Hepatocyte (in vitro differentiated cells): Measurements from ENCODE around the gene MADD. TPM values are rescaled to one million over a fixed set of nuclear protein-coding genes. Genes with fewer than 3 reads are reported as not detected.

ENCODE experiments used
- DNase-seq: peaks from one replicate; pipeline ENCODE4 v3.0.0-alpha.2; 2016; ENCODE audit warnings: low spot score
- H2AFZ ChIP-seq: fragments of 200-600 bp; sonication (generic); 2 replicates; pipeline ENCODE4 v1.6.0; 2016; ENCODE audit warnings: antibody characterized with exemption, mild to moderate bottlenecking
- H3K27ac ChIP-seq: fragments of 200-600 bp; sonication (generic); 2 replicates; pipeline ENCODE4 v1.5.1; 2016; ENCODE audit warnings: mild to moderate bottlenecking
- H3K27me3 ChIP-seq: fragments of 200-600 bp; sonication (generic); 2 replicates; pipeline ENCODE4 v1.6.1; 2016
- H3K36me3 ChIP-seq: fragments of 200-600 bp; sonication (generic); replicated peaks from 2 replicates; pipeline ENCODE4 v1.5.1; 2016; ENCODE audit warnings: low read depth; ENCODE audit not compliant: insufficient read depth
- H3K4me1 ChIP-seq: fragments of 200-600 bp; sonication (generic); 2 replicates; pipeline ENCODE4 v1.5.1; 2016; ENCODE audit warnings: mild to moderate bottlenecking, moderate library complexity; ENCODE audit not compliant: insufficient read depth
- H3K4me2 ChIP-seq: fragments of 200-600 bp; sonication (generic); 2 replicates; pipeline ENCODE4 v1.6.0; 2016
- H3K4me3 ChIP-seq: fragments of 200-600 bp; sonication (generic); 2 replicates; pipeline ENCODE4 v1.5.1; 2016; ENCODE audit warnings: mild to moderate bottlenecking
- H3K79me2 ChIP-seq: fragments of 200-600 bp; sonication (generic); 2 replicates; pipeline ENCODE4 v1.6.0; 2017; ENCODE audit warnings: mild to moderate bottlenecking
- H3K9me2 ChIP-seq: fragments of 200-600 bp; sonication (generic); replicated peaks from 2 replicates; pipeline ENCODE4 v1.6.0; 2017; ENCODE audit warnings: mild to moderate bottlenecking; ENCODE audit not compliant: insufficient read depth
- H3K9me3 ChIP-seq: fragments of 200-600 bp; sonication (generic); 2 replicates; pipeline ENCODE4 v1.5.1; 2016; ENCODE audit warnings: low read depth, mild to moderate bottlenecking
- H4K20me1 ChIP-seq: fragments of 200-600 bp; sonication (generic); 2 replicates; pipeline ENCODE4 v1.6.0; 2016; ENCODE audit warnings: mild to moderate bottlenecking; ENCODE audit not compliant: insufficient read depth, poor library complexity, severe bottlenecking
- EZH2 ChIP-seq: fragments of 200-600 bp; sonication (generic); IDR thresholded peaks from 2 replicates; pipeline ENCODE4 v1.6.1; 2016; ENCODE audit warnings: antibody characterized with exemption, mild to moderate bottlenecking, borderline replicate concordance
- EZH2phosphoT487 ChIP-seq: fragments of 200-600 bp; sonication (generic); IDR thresholded peaks from one replicate; pipeline ENCODE4 v1.6.1; 2018; ENCODE audit warnings: antibody characterized with exemption, mild to moderate bottlenecking, low read depth, moderate library complexity; ENCODE audit not compliant: unreplicated experiment, severe bottlenecking
- WGBS: methylation state at CpG from one replicate; pipeline ENCODE4 v1.1.6; 2016; ENCODE audit warnings: low lambda C conversion rate; ENCODE audit errors: missing lambda C conversion rate; 5-methylcytosine and 5-hydroxymethylcytosine counted together
- polyA plus RNA-seq: library from polyadenylated mRNA; unstranded; fragments of >200 nt; fragmentation: Nextera tagmentation; extraction: Ambion mirVana; gene quantifications from 2 replicates; pipeline ENCODE4 v1.2.1, GENCODE V29; 2016
- total RNA-seq: library from RNA; depleted of rRNA; stranded (reverse); fragments of >200 nt; gene quantifications from 2 replicates; pipeline ENCODE4 v1.2.3, GENCODE V29; 2014
- TF ChIP-seq, protein P1 (sequence below): fragments of 200-600 bp; sonication (generic); IDR thresholded peaks from 2 replicates; pipeline ENCODE4 v1.5.1; 2016; ENCODE audit warnings: antibody characterized with exemption, mild to moderate bottlenecking; ENCODE audit not compliant: poor library complexity

Gene MADD
- total and polyA plus RNA-seq, 2 experiments from 2014 or later, result 17.6 to 19.1 TPM

- peaks cover 33% of the 10 kb centered on the region for H3K79me2 ChIP-seq
- no peak overlapping the region for H2AFZ ChIP-seq
- no peak for DNase-seq
- no peak overlapping the region for H3K4me3 ChIP-seq
- H4K20me1 ChIP-seq, result peaks cover 19% of the 10 kb centered on the region
- no peak overlapping the region for H3K27ac ChIP-seq
- H3K4me1 ChIP-seq, result no peaks in the 10 kb centered on the region
- no peaks in the 10 kb centered on the region for H3K36me3 ChIP-seq
- no peaks in the 10 kb centered on the region for H3K27me3 ChIP-seq
- no peak overlapping the region for H3K4me2 ChIP-seq
- no peaks in the 10 kb centered on the region for H3K9me3 ChIP-seq
- no peaks in the 10 kb centered on the region for H3K9me2 ChIP-seq
- WGBS, result 85% methylated on average over 3 of the region's 3 CpGs
- TF ChIP-seq EZH2, result no peak
- no peak for TF ChIP-seq EZH2phosphoT487
- TF ChIP-seq, protein P1, sequence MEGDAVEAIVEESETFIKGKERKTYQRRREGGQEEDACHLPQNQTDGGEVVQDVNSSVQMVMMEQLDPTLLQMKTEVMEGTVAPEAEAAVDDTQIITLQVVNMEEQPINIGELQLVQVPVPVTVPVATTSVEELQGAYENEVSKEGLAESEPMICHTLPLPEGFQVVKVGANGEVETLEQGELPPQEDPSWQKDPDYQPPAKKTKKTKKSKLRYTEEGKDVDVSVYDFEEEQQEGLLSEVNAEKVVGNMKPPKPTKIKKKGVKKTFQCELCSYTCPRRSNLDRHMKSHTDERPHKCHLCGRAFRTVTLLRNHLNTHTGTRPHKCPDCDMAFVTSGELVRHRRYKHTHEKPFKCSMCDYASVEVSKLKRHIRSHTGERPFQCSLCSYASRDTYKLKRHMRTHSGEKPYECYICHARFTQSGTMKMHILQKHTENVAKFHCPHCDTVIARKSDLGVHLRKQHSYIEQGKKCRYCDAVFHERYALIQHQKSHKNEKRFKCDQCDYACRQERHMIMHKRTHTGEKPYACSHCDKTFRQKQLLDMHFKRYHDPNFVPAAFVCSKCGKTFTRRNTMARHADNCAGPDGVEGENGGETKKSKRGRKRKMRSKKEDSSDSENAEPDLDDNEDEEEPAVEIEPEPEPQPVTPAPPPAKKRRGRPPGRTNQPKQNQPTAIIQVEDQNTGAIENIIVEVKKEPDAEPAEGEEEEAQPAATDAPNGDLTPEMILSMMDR, result no peak
Observed at GRCh38 chr11:47278058-47278457, 8.1 kb downstream of the MADD start.

DNA sequence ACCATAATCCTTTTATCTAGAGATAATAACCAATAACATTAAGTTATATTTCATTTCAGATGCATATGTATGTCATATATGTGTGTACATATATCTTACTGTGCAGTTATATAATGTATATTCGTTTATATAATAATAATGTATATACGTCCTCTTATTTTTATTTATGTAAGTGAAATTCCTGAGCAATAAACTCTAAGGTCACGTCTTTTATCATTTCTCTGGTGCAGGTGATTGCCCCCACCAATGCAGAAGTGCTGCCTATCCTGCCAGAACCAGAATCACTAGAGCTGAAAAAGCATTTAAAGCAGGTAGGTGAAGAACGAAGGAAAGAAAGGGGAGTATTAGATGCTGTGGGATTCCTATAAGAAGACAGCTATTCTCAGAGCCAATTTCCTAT, 8.8 kb downstream of the MADD start:
- no peak overlapping the region for H3K27ac ChIP-seq
- no peaks in the 10 kb centered on the region for H3K4me1 ChIP-seq
- H3K9me2 ChIP-seq, result no peaks in the 10 kb centered on the region
- DNase-seq, result no peak
- TF ChIP-seq EZH2phosphoT487 (no peak), EZH2 (no peak)
- TF ChIP-seq, protein P1, result no peak
- no peak overlapping the region for H2AFZ ChIP-seq
- no peak overlapping the region for H3K4me2 ChIP-seq
- H3K79me2 ChIP-seq, result peaks cover 26% of the 10 kb centered on the region
- H3K4me3 ChIP-seq, result no peak overlapping the region
- H3K27me3 ChIP-seq, result no peaks in the 10 kb centered on the region
- H4K20me1 ChIP-seq, result peaks cover 12% of the 10 kb centered on the region
- H3K9me3 ChIP-seq, result no peaks in the 10 kb centered on the region
- no peaks in the 10 kb centered on the region for H3K36me3 ChIP-seq
- WGBS, result 96% methylated on average over 4 of the region's 4 CpGs

GRCh38 chr11:47280099-47280498, 10.2 kb downstream of the MADD start:
- Histone ChIP-seq H3K4me3 (no peak overlapping the region), H2AFZ (no peak overlapping the region), H3K4me2 (no peak overlapping the region), H3K36me3 (no peaks in the 10 kb centered on the region), H3K9me3 (no peaks in the 10 kb centered on the region), H3K9me2 (no peaks in the 10 kb centered on the region), H4K20me1 (no peaks in the 10 kb centered on the region), H3K27me3 (no peaks in the 10 kb centered on the region), H3K27ac (no peak overlapping the region), H3K4me1 (no peaks in the 10 kb centered on the region), H3K79me2 (peaks cover 13% of the 10 kb centered on the region)
- DNase-seq, result no peak
- no peak for TF ChIP-seq EZH2
- TF ChIP-seq EZH2phosphoT487, result no peak
- TF ChIP-seq, protein P1, result no peak

- no peaks in the 10 kb centered on the region for H3K4me1 ChIP-seq
- TF ChIP-seq EZH2phosphoT487, result no peak
- no peak for TF ChIP-seq EZH2
- TF ChIP-seq, protein P1, result no peak
- H3K79me2 ChIP-seq, result peaks cover 5% of the 10 kb centered on the region
- no peak overlapping the region for H3K4me3 ChIP-seq
- no peaks in the 10 kb centered on the region for H3K27me3 ChIP-seq
- H3K36me3 ChIP-seq, result no peaks in the 10 kb centered on the region
- H4K20me1 ChIP-seq, result no peaks in the 10 kb centered on the region
- WGBS, result 87% methylated on average over 5 of the region's 5 CpGs
- no peak overlapping the region for H2AFZ ChIP-seq
- H3K9me2 ChIP-seq, result no peaks in the 10 kb centered on the region
- no peak for DNase-seq
- no peak overlapping the region for H3K4me2 ChIP-seq
- no peaks in the 10 kb centered on the region for H3K9me3 ChIP-seq
- H3K27ac ChIP-seq, result no peak overlapping the region
Observed at GRCh38 chr11:47280860-47281259, 10.9 kb downstream of the MADD start.
